GM12878 (cell line): ENCODE measurements around the gene CHRM3. TPM values are rescaled to one million over a fixed set of nuclear protein-coding genes. Genes with fewer than 3 reads are reported as not detected.

Experiments
- ATAC-seq: fragments of 200-7000 bp; cut with Tn5 transposase; 3 replicates; pipeline ENCODE4 v1.9.1; 2020; ENCODE audit warnings: mild to moderate bottlenecking, moderate library complexity
- BruUV-seq: library from RNA; stranded (reverse); fragments of 400-500 nt; replicated peaks from 2 replicates; lab custom pipeline; 2021; lab: Mats Ljungman, UMichigan
- CTCF ChIA-PET: fragments of 300-600 bp; sonication (Branson Sonifier 250); formaldehyde crosslinking; extraction: SDS; loops from one replicate; lab custom pipeline; 2021; ENCODE audit warnings: inconsistent platforms; lab: Yijun Ruan, JAX
- POLR2A ChIA-PET: fragments of 350-600 bp; formaldehyde crosslinking; extraction: SDS; loops from one replicate; lab custom pipeline; 2021; ENCODE audit warnings: inconsistent platforms; lab: Charles Lee
- RAD21 ChIA-PET: fragments of 300-600 bp; sonication (Branson Sonifier 250); formaldehyde crosslinking; loops from one replicate; lab custom pipeline; 2023; ENCODE audit warnings: antibody characterized with exemption; ENCODE audit not compliant: unreplicated experiment; lab: Charles Lee
- SMC1A ChIA-PET: fragments of 300-600 bp; sonication (Branson Sonifier 250); formaldehyde crosslinking; loops from one replicate; lab custom pipeline; 2023; ENCODE audit not compliant: unreplicated experiment, uncharacterized antibody; lab: Charles Lee
- DNase-seq: peaks from one replicate; pipeline ENCODE4 v3.0.0-alpha.2; 2011; ENCODE audit warnings: low read depth, low spot score
- FAIRE-seq: peaks from 3 replicates; lab custom pipeline; 2011; peaks lifted over from hg19 to GRCh38; lab: Jason Lieb, UNC
- H2AFZ ChIP-seq: 2 replicates; pipeline ENCODE4 v1.6.0; 2011; ENCODE audit warnings: low read depth, low read length, control low read depth; ENCODE audit not compliant: control insufficient read depth
- H3K27ac ChIP-seq: 2 replicates; pipeline ENCODE4 v1.5.1; 2011; ENCODE audit warnings: control low read depth; ENCODE audit not compliant: control insufficient read depth, insufficient read depth
- H3K27me3 ChIP-seq, 2 experiments: replicated peaks in 1 of 2; 2 replicates each; pipeline versions ENCODE4 v1.6.0 to v1.6.1; 2011; ENCODE audit warnings: low read length in 1 of 2; ENCODE audit not compliant: control insufficient read depth in 2 of 2, insufficient read depth in 2 of 2
- H3K36me3 ChIP-seq, 2 experiments: 2 replicates each; pipeline ENCODE4 v1.5.1; 2011; ENCODE audit warnings: low read length in 1 of 2; ENCODE audit not compliant: control insufficient read depth in 2 of 2, insufficient read depth in 2 of 2
- H3K4me1 ChIP-seq: 2 replicates; pipeline ENCODE4 v1.6.1; 2011; ENCODE audit warnings: mild to moderate bottlenecking, low read length, moderate library complexity, mixed read lengths; ENCODE audit not compliant: control insufficient read depth, insufficient read depth
- H3K4me2 ChIP-seq: 2 replicates; pipeline ENCODE4 v1.6.0; 2011; ENCODE audit warnings: control low read depth; ENCODE audit not compliant: control insufficient read depth, insufficient read depth
- H3K4me3 ChIP-seq: fragments of 200-600 bp; sonication (generic); 2 replicates; pipeline ENCODE4 v1.5.1; 2016
- H3K79me2 ChIP-seq: 2 replicates; pipeline ENCODE4 v1.6.0; 2011; ENCODE audit warnings: low read length; ENCODE audit not compliant: control insufficient read depth, insufficient read depth
- H3K9ac ChIP-seq: 2 replicates; pipeline ENCODE4 v1.8.0; 2011; ENCODE audit warnings: low read length, control low read depth, mixed read lengths; ENCODE audit not compliant: control insufficient read depth, insufficient read depth
- H3K9me3 ChIP-seq: replicated peaks from 3 replicates; pipeline ENCODE4 v1.5.1; 2011; ENCODE audit warnings: mild to moderate bottlenecking, low read length; ENCODE audit not compliant: control insufficient read depth, insufficient read depth
- H4K20me1 ChIP-seq: 2 replicates; pipeline ENCODE4 v1.6.0; 2011; ENCODE audit not compliant: control insufficient read depth, insufficient read depth
- BMI1 ChIP-seq: fragments of 450-650 bp; IDR thresholded peaks from 2 replicates; pipeline ENCODE4 v1.6.1; 2016; ENCODE audit warnings: mild to moderate bottlenecking, moderate library complexity, borderline replicate concordance
- RB1 ChIP-seq: fragments of 450-650 bp; formaldehyde crosslinking; IDR thresholded peaks from 2 replicates; pipeline ENCODE4 v1.6.1; 2017; ENCODE audit warnings: mild to moderate bottlenecking, borderline replicate concordance
- WGBS: methylation state at CpG from one replicate; pipeline ENCODE4 v1.1.6; 2016; ENCODE audit warnings: low lambda C conversion rate; ENCODE audit not compliant: insufficient replicate concordance, insufficient coverage; ENCODE audit errors: missing lambda C conversion rate; 5-methylcytosine and 5-hydroxymethylcytosine counted together
- in situ Hi-C: fragments of 300-500 bp; cut with MboI; formaldehyde crosslinking; loops from 9 replicates; pipeline ENCODE4 v1.14.3; 2018; ENCODE audit warnings: mixed read lengths
- intact Hi-C: fragments of 100-400 bp; cut with micrococcal nuclease; formaldehyde crosslinking; loops from one replicate; pipeline ENCODE4 v1.14.2; 2022; ENCODE audit not compliant: unreplicated experiment
- polyA plus RNA-seq, 11 experiments: library from polyadenylated mRNA; depleted of rRNA in 4 of 11; unstranded in 6 of 11; stranded (reverse) in 5 of 11; fragments of >200 nt; fragmentation: Nextera tagmentation in 4 of 11; fragmentation: Illumina TruSeq in 1 of 11; extraction: Ambion mirVana in 4 of 11; extraction: Trizol in 1 of 11; gene quantifications; 1 replicate in 1 of 11; 2 replicates in 10 of 11; pipeline versions ENCODE4 v1.2.1 to v1.2.3, GENCODE V29; 2011 to 2016; ENCODE audit warnings: inconsistent platforms in 2 of 11, missing spikeins in 2 of 11, low read depth in 1 of 11
- total RNA-seq, 4 experiments: library from RNA; depleted of rRNA in 3 of 4; stranded (reverse); fragments of >200 nt in 3 of 4; fragmentation: Illumina TruSeq in 1 of 4; extraction: Trizol in 1 of 4; gene quantifications; 2 replicates each; pipeline versions ENCODE4 v1.2.1 to v1.2.3, GENCODE V29; 2013 to 2021
- TF ChIP-seq, protein P1 (sequence below): fragments of 450-650 bp; conservative IDR thresholded peaks from 2 replicates; pipeline ENCODE4 v1.6.1; 2017; ENCODE audit warnings: mild to moderate bottlenecking, moderate library complexity
- TF ChIP-seq, protein P2 (sequence below): IDR thresholded peaks from 2 replicates; pipeline ENCODE4 v1.6.1; 2012; ENCODE audit warnings: low read depth, low read length, improper control_type of control experiment
- TF ChIP-seq, protein P3 (sequence below): fragments of 450-650 bp; IDR thresholded peaks from 2 replicates; pipeline ENCODE4 v1.6.1; 2017; ENCODE audit warnings: mild to moderate bottlenecking, low read depth, inconsistent platforms; ENCODE audit not compliant: poor library complexity, severe bottlenecking

Gene CHRM3
- total and polyA plus RNA-seq, 10 of the 15 experiments (the other 5 are each of a cell fraction or from before 2014, with no cell fraction given) = 0.06 to 0.12 TPM; not detected in 8

DNA sequence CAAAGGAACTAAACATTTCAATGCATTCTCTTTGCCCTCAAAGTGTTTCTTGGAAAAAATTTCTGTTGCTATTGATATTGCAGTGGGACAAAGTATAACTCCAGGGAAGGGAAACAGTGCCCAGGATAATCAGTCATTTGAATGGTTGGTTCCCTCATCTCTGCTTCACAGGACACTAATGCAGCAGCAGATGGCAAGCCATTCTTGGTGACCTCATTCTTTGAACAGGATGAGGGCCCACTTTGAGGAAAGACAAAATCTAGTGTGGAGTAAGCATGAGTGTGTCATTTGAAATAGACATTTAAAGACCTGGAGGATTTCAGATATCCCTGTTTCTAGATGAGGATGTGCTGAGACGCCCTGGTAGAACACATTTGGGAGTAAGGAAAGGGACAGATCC, 32.3 kb downstream of the CHRM3 start:
- ChIA-PET RAD21 (no interaction called here), CTCF (no interaction called here), POLR2A (no interaction called here), SMC1A (no interaction called here)
- no peaks in the 10 kb centered on the region for H4K20me1 ChIP-seq
- H3K4me3 ChIP-seq = no peak overlapping the region
- H3K4me2 ChIP-seq = no peak overlapping the region
- no TSS peak for BruUV-seq
- no peak overlapping the region for H2AFZ ChIP-seq
- in situ Hi-C loops = no loop called here
- DNase-seq (no peak), FAIRE-seq (no peak), ATAC-seq (no peak)
- no peaks in the 10 kb centered on the region for H3K36me3 ChIP-seq
- H3K27ac ChIP-seq = no peak overlapping the region
- WGBS = 0% methylated on average over 1 of the region's 1 CpG
- no peaks in the 10 kb centered on the region for H3K9me3 ChIP-seq
- H3K79me2 ChIP-seq = no peaks in the 10 kb centered on the region
- H3K9ac ChIP-seq = no peak overlapping the region
- TF ChIP-seq, protein P1, sequence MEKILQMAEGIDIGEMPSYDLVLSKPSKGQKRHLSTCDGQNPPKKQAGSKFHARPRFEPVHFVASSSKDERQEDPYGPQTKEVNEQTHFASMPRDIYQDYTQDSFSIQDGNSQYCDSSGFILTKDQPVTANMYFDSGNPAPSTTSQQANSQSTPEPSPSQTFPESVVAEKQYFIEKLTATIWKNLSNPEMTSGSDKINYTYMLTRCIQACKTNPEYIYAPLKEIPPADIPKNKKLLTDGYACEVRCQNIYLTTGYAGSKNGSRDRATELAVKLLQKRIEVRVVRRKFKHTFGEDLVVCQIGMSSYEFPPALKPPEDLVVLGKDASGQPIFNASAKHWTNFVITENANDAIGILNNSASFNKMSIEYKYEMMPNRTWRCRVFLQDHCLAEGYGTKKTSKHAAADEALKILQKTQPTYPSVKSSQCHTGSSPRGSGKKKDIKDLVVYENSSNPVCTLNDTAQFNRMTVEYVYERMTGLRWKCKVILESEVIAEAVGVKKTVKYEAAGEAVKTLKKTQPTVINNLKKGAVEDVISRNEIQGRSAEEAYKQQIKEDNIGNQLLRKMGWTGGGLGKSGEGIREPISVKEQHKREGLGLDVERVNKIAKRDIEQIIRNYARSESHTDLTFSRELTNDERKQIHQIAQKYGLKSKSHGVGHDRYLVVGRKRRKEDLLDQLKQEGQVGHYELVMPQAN = no peak
- TF ChIP-seq RB1 = no peak
- TF ChIP-seq, protein P2, sequence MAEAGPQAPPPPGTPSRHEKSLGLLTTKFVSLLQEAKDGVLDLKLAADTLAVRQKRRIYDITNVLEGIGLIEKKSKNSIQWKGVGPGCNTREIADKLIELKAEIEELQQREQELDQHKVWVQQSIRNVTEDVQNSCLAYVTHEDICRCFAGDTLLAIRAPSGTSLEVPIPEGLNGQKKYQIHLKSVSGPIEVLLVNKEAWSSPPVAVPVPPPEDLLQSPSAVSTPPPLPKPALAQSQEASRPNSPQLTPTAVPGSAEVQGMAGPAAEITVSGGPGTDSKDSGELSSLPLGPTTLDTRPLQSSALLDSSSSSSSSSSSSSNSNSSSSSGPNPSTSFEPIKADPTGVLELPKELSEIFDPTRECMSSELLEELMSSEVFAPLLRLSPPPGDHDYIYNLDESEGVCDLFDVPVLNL = no peak
- H3K27me3 ChIP-seq = no peaks in the 10 kb centered on the region
- intact Hi-C loops = no loop called here
- no peaks in the 10 kb centered on the region for H3K4me1 ChIP-seq

DNA sequence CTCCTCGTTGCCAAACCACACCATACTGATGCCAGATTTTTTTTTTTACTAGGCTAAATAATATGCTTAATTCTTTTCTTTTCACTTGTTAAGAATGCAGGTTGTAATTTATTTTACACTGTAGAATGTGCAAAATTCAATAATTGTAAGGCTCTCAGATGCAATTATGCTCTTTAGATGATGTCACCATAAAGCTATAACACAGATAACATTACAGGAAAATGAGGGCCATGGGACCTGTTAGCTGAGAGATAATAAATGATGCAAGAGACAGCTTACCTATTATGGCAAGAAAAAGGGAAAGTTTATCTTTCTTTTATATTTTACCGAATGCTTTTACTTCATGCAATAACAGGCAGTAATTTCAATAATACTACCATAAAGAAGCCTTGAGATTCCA, 35.4 kb downstream of the CHRM3 start:
- H4K20me1 ChIP-seq = no peaks in the 10 kb centered on the region
- no TSS peak for BruUV-seq
- TF ChIP-seq BMI1 = no peak
- TF ChIP-seq, protein P3, sequence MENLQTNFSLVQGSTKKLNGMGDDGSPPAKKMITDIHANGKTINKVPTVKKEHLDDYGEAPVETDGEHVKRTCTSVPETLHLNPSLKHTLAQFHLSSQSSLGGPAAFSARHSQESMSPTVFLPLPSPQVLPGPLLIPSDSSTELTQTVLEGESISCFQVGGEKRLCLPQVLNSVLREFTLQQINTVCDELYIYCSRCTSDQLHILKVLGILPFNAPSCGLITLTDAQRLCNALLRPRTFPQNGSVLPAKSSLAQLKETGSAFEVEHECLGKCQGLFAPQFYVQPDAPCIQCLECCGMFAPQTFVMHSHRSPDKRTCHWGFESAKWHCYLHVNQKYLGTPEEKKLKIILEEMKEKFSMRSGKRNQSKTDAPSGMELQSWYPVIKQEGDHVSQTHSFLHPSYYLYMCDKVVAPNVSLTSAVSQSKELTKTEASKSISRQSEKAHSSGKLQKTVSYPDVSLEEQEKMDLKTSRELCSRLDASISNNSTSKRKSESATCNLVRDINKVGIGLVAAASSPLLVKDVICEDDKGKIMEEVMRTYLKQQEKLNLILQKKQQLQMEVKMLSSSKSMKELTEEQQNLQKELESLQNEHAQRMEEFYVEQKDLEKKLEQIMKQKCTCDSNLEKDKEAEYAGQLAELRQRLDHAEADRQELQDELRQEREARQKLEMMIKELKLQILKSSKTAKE = no peak
- RAD21 ChIA-PET = no interaction called here
- H3K4me3 ChIP-seq = no peak overlapping the region
- H3K27me3 ChIP-seq = no peaks in the 10 kb centered on the region
- H3K9ac ChIP-seq = no peak overlapping the region
- SMC1A ChIA-PET = no interaction called here
- intact Hi-C loops = no loop called here
- CTCF ChIA-PET = no interaction called here
- no peak for DNase-seq
- no peaks in the 10 kb centered on the region for H3K36me3 ChIP-seq
- H3K4me1 ChIP-seq = no peaks in the 10 kb centered on the region
- H3K27ac ChIP-seq = no peak overlapping the region
- no peak for FAIRE-seq
- H2AFZ ChIP-seq = no peak overlapping the region
- H3K79me2 ChIP-seq = no peaks in the 10 kb centered on the region
- POLR2A ChIA-PET = no interaction called here
- no peak for ATAC-seq
- in situ Hi-C loops = no loop called here
- H3K9me3 ChIP-seq = no peaks in the 10 kb centered on the region
- WGBS = 0% methylated on average over 2 of the region's 2 CpGs
- H3K4me2 ChIP-seq = no peak overlapping the region
